Psoas muscle (tissue), 8 donors: Measurements from ENCODE around the gene CASZ1. TPM values are rescaled to one million over a fixed set of nuclear protein-coding genes. Genes with fewer than 3 reads are reported as not detected.

Experiments
- ATAC-seq, 4 donors: fragments of 200-7000 bp; cut with Tn5 transposase; one replicate each; pipeline ENCODE4 v1.9.1; 2020; ENCODE audit warnings: moderate library complexity in 3 of 4, mild to moderate bottlenecking in 2 of 4
- DNase-seq, 2 donors: peaks; one replicate each; pipeline ENCODE4 v3.0.0-alpha.2; 2020
- H3K27ac ChIP-seq: fragments of 200-600 bp; one replicate; pipeline ENCODE4 v1.8.0; 2022
- H3K27me3 ChIP-seq, 3 donors: fragments of 200-600 bp in 1 of 3; one replicate each; pipeline versions ENCODE4 v1.6.1 to v1.8.0; 2013 to 2022; ENCODE audit warnings: low read length in 2 of 3, mild to moderate bottlenecking in 2 of 3, moderate library complexity in 1 of 3; ENCODE audit not compliant: insufficient read depth in 3 of 3
- H3K36me3 ChIP-seq, 2 donors: fragments of 200-600 bp in 1 of 2; one replicate each; pipeline versions ENCODE4 v1.6.1 to v1.8.0; 2013 to 2022; ENCODE audit warnings: low read depth in 1 of 2, mild to moderate bottlenecking in 1 of 2, moderate library complexity in 1 of 2; ENCODE audit not compliant: insufficient read depth in 1 of 2
- H3K4me1 ChIP-seq: fragments of 200-600 bp; one replicate; pipeline ENCODE4 v1.8.0; 2022
- H3K4me3 ChIP-seq: fragments of 200-600 bp; one replicate; pipeline ENCODE4 v1.8.0; 2022; ENCODE audit warnings: mild to moderate bottlenecking
- H3K9me3 ChIP-seq: fragments of 200-600 bp; one replicate; pipeline ENCODE4 v1.8.0; 2022
- CTCF ChIP-seq: fragments of 200-600 bp; IDR thresholded peaks from one replicate; pipeline ENCODE4 v1.8.0; 2022; ENCODE audit warnings: antibody characterized with exemption
- WGBS, 3 donors: extraction: QIAGEN DNeasy Blood & Tissue Kit; methylation state at CpG; one replicate each; pipeline versions ENCODE4 v1.1.6 to v1.1.7; 2013; 5-methylcytosine and 5-hydroxymethylcytosine counted together
- intact Hi-C, 2 donors: fragments of 100-400 bp; cut with DNase I; formaldehyde crosslinking; loops; one replicate each; pipeline versions ENCODE4 v1.11.0 to v1.14.2; 2022
- polyA plus RNA-seq, 3 donors: library from polyadenylated mRNA; stranded (reverse); fragments of 200-250 nt; gene quantifications; one replicate each; pipeline ENCODE4 v1.2.3, GENCODE V29; 2013
- total RNA-seq, 4 donors: library from RNA; stranded (reverse); fragmentation: NEBNext Ultra II Directional in 2 of 4; extraction: Animal tissue kit (Norgen Biotek cat#: 25700) in 2 of 4; gene quantifications; one replicate each; pipeline versions ENCODE4 v1.2.1 to v1.2.4, GENCODE V29; 2021 to 2023
- donor health status: healthy with polysubstance abuse.
- donor health status: DM: no; HTN: no; CAD: no; lungs with moderate emphysema.
- donor health status: Bipolar disorder and iron deficiency.
- donor health status: healthy.
- donor health status: DM: yes; HTN: yes; CAD: no.
- donor health status: DM: no; HTN: no; CAD: no.
- donor health status: DM: no; HTN: no; CAD: no.
- donor health status: DM: yes; HTN: yes; CAD: no.

Gene CASZ1
- total and polyA plus RNA-seq, 7 donors = 2.6 to 83.3 (median 53.1) TPM

GRCh38 chr1:10692401-10693021 is 103.9 kb downstream of the CASZ1 start:
- Histone ChIP-seq H3K9me3 (no peaks in the 10 kb centered on the region), H3K4me3 (no peak overlapping the region), H3K27me3 (no peaks in the 10 kb centered on the region), H3K4me1 (peaks cover 78% of the 10 kb centered on the region), H3K27ac (peak overlapping the region; percentile 80), H3K36me3 (no peaks in the 10 kb centered on the region)
- peak; percentile 19 to 50 (median 44) for ATAC-seq
- no peak for DNase-seq
- intact Hi-C loops = no loop called here
- peak; percentile 31 for TF ChIP-seq CTCF
- 65 to 75% (median 68%) methylated on average over 13 of the region's 13 CpGs for WGBS, 3 donors

- Histone ChIP-seq H3K9me3 (no peaks in the 10 kb centered on the region), H3K4me1 (peaks cover 80% of the 10 kb centered on the region), H3K27ac (peak overlapping the region; percentile 41), H3K27me3 (no peaks in the 10 kb centered on the region), H3K36me3 (no peaks in the 10 kb centered on the region), H3K4me3 (no peak overlapping the region)
- intact Hi-C loops = no loop called here
- no peak for TF ChIP-seq CTCF
- 71 to 92% (median 80%) methylated on average over 1 of the region's 1 CpG for WGBS, 3 donors
- DNase-seq (no peak), ATAC-seq (no peak)
These were observed 104.7 kb downstream of the CASZ1 start for GRCh38 chr1:10691740-10692125.

- no peak overlapping the region for H3K4me3 ChIP-seq
- H3K4me1 ChIP-seq = peaks cover 80% of the 10 kb centered on the region
- no peak for TF ChIP-seq CTCF
- DNase-seq = no peak
- H3K36me3 ChIP-seq = no peaks in the 10 kb centered on the region
- H3K27ac ChIP-seq = peak overlapping the region; percentile 41
- intact Hi-C loops = no loop called here
- 91 to 96% (median 93%) methylated on average over 17 of the region's 17 CpGs for WGBS, 3 donors
- H3K27me3 ChIP-seq = no peaks in the 10 kb centered on the region
- ATAC-seq = no peak
- H3K9me3 ChIP-seq = no peaks in the 10 kb centered on the region
These were observed 105.2 kb downstream of the CASZ1 start for GRCh38 chr1:10691075-10691739.

- DNase-seq (no peak), ATAC-seq (no peak)
- H3K36me3 ChIP-seq = no peaks in the 10 kb centered on the region
- H3K27me3 ChIP-seq = no peaks in the 10 kb centered on the region
- intact Hi-C loops = no loop called here
- WGBS, 3 donors = 87 to 96% (median 92%) methylated on average over 17 of the region's 17 CpGs
- no peaks in the 10 kb centered on the region for H3K9me3 ChIP-seq
- H3K4me1 ChIP-seq = peaks cover 80% of the 10 kb centered on the region
- H3K27ac ChIP-seq = peak overlapping the region; percentile 24
- H3K4me3 ChIP-seq = no peak overlapping the region
- no peak for TF ChIP-seq CTCF
These were observed 106.0 kb downstream of the CASZ1 start for GRCh38 chr1:10690484-10690883.
